HepG2 (cell line): Measurements from ENCODE around the gene ATP4B. TPM values are rescaled to one million over a fixed set of nuclear protein-coding genes. Genes with fewer than 3 reads are reported as not detected.

ENCODE experiments used
- ARNTL ChIP-seq: sonication (generic); formaldehyde crosslinking; IDR thresholded peaks from 2 replicates; pipeline ENCODE4 v1.4.0; 2020; ENCODE audit warnings: mild to moderate bottlenecking, missing genetic modification reagents
- CAMTA2 ChIP-seq: sonication (generic); formaldehyde crosslinking; IDR thresholded peaks from 2 replicates; pipeline ENCODE4 v1.4.0; 2020; ENCODE audit warnings: mild to moderate bottlenecking, missing genetic modification reagents, borderline replicate concordance
- IRX3 ChIP-seq: sonication (generic); formaldehyde crosslinking; IDR thresholded peaks from 2 replicates; pipeline ENCODE4 v1.8.1; 2023; ENCODE audit warnings: mild to moderate bottlenecking, low read depth, missing genetic modification reagents, borderline replicate concordance
- SALL2 ChIP-seq: sonication (generic); formaldehyde crosslinking; IDR thresholded peaks from 2 replicates; pipeline ENCODE4 v1.8.1; 2023; ENCODE audit warnings: mild to moderate bottlenecking, missing genetic modification reagents, inconsistent platforms
- XBP1 ChIP-seq: sonication (generic); formaldehyde crosslinking; IDR thresholded peaks from 2 replicates; pipeline ENCODE4 v1.5.0; 2020; ENCODE audit warnings: missing genetic modification reagents
- ZBTB43 ChIP-seq: sonication (generic); formaldehyde crosslinking; conservative IDR thresholded peaks from 2 replicates; pipeline ENCODE4 v1.4.0; 2020; ENCODE audit warnings: missing genetic modification reagents
- ZNF350 ChIP-seq: sonication (generic); formaldehyde crosslinking; IDR thresholded peaks from 2 replicates; pipeline ENCODE4 v1.4.0; 2020; ENCODE audit warnings: mild to moderate bottlenecking, low read depth, missing genetic modification reagents, borderline replicate concordance
- ZNF687 ChIP-seq: sonication (generic); formaldehyde crosslinking; IDR thresholded peaks from 2 replicates; pipeline ENCODE4 v1.5.1; 2020; ENCODE audit warnings: mild to moderate bottlenecking, missing genetic modification reagents, moderate library complexity
- ZNF816 ChIP-seq: sonication (generic); formaldehyde crosslinking; IDR thresholded peaks from 2 replicates; pipeline ENCODE4 v1.8.0; 2022; ENCODE audit warnings: missing genetic modification reagents, mild to moderate bottlenecking, borderline replicate concordance
- polyA plus RNA-seq, 8 experiments: library from polyadenylated mRNA; depleted of rRNA in 3 of 8; stranded (reverse) in 7 of 8; unstranded in 1 of 8; fragments of >200 nt; fragmentation: Illumina TruSeq in 4 of 8; extraction: Trizol in 4 of 8; gene quantifications; 2 replicates each; pipeline versions ENCODE4 v1.2.1 to v1.2.3, GENCODE V29; 2011 to 2016; ENCODE audit warnings: low read depth in 4 of 8, missing spikeins in 1 of 8, mixed read lengths in 1 of 8; ENCODE audit not compliant: insufficient read depth in 1 of 8
- total RNA-seq, 5 experiments: library from RNA; depleted of rRNA; stranded (reverse); fragments of >200 nt; fragmentation: Illumina TruSeq; extraction: Trizol; gene quantifications; 2 replicates each; pipeline ENCODE4 v1.2.3, GENCODE V29; 2016; ENCODE audit warnings: low read depth in 1 of 5

The ATP4B gene
- total and polyA plus RNA-seq, 2 of the 13 experiments (the other 11 are each of a cell fraction or from before 2014, with no cell fraction given): not detected

GRCh38 chr13:113669755-113670341 is 11.8 kb upstream of the ATP4B start (continued):
- no peak for TF ChIP-seq XBP1
- TF ChIP-seq CAMTA2 (CRISPR knock-in tag): no peak
- TF ChIP-seq ZNF816 (CRISPR knock-in tag): no peak
- no peak for TF ChIP-seq IRX3 (CRISPR knock-in tag)
- TF ChIP-seq SALL2 (CRISPR knock-in tag): no peak
- TF ChIP-seq ZBTB43 (CRISPR knock-in tag): no peak
- TF ChIP-seq ZNF687 (CRISPR knock-in tag): no peak
- no peak for TF ChIP-seq ARNTL (CRISPR knock-in tag)
- no peak for TF ChIP-seq ZNF350
